ENCODE measurements around the gene FAM216B. TPM values are rescaled to one million over a fixed set of nuclear protein-coding genes. Genes with fewer than 3 reads are reported as not detected.

FAM216B gene
- total RNA-seq = not detected in 2 replicates

DNA sequence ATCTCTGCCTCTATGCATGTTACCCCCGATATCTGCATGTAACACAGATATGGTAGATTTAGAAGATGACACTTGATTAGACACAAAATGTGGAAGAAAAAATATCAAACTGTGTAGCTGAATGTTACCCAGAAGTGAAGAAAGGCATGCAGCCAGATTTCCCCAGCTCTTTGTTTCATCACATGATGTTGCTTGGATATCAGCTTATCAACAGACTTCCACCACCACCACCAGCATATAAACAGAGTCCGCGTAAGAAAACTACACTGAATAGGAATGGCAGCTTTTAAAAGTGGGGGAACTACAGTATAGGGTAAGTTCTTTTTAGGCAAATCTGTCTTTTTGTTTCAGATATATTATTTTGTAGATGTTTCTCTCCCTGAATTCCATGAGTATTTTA is at the start of gene FAM216B:
TSS of gene FAM216B (plus strand) at position 233 of the 400 bp plus-strand sequence. CDS start 2,484 bp downstream, outside the sequence.
- TF ChIP-seq, protein P1, sequence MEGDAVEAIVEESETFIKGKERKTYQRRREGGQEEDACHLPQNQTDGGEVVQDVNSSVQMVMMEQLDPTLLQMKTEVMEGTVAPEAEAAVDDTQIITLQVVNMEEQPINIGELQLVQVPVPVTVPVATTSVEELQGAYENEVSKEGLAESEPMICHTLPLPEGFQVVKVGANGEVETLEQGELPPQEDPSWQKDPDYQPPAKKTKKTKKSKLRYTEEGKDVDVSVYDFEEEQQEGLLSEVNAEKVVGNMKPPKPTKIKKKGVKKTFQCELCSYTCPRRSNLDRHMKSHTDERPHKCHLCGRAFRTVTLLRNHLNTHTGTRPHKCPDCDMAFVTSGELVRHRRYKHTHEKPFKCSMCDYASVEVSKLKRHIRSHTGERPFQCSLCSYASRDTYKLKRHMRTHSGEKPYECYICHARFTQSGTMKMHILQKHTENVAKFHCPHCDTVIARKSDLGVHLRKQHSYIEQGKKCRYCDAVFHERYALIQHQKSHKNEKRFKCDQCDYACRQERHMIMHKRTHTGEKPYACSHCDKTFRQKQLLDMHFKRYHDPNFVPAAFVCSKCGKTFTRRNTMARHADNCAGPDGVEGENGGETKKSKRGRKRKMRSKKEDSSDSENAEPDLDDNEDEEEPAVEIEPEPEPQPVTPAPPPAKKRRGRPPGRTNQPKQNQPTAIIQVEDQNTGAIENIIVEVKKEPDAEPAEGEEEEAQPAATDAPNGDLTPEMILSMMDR (conservative IDR thresholded peaks at IDR 0.05; ENCODE audit: low read depth, low read length) = no peak

DNA sequence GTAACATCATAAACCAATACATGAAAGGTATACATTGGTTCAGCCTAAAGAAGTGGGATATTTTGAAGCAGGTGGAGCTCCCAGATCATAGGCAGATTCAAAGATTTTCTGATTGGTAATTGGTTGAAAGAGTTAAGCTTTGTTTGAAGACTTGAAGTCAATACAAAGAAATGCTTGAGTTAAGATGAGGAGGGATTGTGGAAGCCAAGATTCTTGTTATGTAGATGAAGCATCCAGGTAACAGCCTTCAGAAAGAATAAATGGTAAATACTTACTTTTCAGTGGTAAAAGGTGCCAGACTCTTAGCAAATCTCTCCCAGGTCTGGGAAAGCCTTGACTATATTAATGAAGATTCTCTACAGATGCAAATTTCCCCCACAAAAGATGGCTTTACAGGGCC is 49.3 kb upstream of the FAM216B start:
- DNase-seq (ENCODE audit: low read depth) = no peak
- no peak overlapping the region for H3K4me3 ChIP-seq (ENCODE audit: low read depth, low read length)
- TF ChIP-seq, protein P1 (conservative IDR thresholded peaks at IDR 0.05; ENCODE audit: low read depth, low read length) = no peak

More for the DNA sequence above, at the start of gene FAM216B:
- H3K4me3 ChIP-seq (ENCODE audit: low read depth, low read length) = no peak within 1 kb of the TSS
- DNase-seq (ENCODE audit: low read depth) = no peak

DNA sequence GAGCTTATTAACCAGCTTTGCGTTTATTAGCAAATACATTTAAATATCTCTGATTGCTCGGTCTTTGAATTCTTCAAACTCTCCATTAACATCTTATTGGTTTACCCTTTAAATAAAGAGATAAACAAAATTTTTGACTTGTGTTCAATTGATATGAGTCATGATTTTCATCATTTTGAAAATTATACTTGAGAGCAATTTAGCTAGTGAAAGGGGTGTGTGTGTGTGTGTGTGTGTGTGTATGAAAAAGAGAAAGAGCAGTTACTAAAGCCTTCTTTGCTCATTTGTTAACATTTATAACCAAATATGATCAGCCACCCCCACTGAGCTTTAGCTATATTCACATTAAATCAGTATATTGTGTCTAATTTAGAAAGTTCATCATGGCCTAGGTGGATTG is 48.3 kb upstream of the FAM216B start:
- no peak overlapping the region for H3K4me3 ChIP-seq (ENCODE audit: low read depth, low read length)
- no peak for DNase-seq (ENCODE audit: low read depth)
- TF ChIP-seq, protein P1 (conservative IDR thresholded peaks at IDR 0.05; ENCODE audit: low read depth, low read length) = no peak

DNA sequence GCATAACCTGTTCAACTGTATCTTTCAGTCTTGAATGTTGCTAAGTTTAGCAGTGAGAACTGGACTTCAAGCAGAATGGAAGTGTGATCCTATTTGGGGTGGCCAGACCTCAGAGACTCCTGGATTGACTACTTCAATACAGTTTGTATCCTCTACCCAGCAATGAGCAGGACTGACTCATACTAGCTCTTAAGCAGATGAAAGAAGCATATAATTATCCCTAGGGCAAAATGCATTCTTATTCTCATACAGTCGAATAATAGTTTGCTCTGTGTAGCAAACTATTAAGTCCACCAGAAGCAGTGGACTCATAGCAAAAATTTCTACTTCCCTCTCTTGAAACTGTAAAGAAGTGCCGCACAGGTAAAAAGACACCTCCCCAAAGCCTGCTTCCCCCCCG is 46.4 kb upstream of the FAM216B start:
- DNase-seq (ENCODE audit: low read depth) = no peak
- H3K4me3 ChIP-seq (ENCODE audit: low read depth, low read length) = no peak overlapping the region
- TF ChIP-seq, protein P1 (conservative IDR thresholded peaks at IDR 0.05; ENCODE audit: low read depth, low read length) = no peak

DNA sequence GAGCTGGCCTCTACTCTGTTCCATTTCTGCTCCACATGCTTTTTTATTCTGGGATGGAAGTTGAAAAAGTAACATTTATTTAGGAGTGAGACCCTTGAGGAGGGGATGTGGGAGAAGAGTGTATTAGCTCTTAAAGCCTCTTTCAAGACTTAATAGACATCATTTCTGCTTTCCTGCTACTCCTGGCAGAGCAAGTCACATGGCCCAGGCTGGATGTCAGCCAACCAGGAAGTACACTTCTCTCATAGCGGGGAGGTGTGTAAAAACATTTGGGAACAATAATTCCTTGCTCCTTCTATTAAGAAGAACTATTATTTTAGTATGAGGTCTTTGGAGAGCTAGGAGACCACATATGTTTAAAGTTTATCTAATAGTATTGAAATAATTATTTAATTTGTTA is 40.6 kb upstream of the FAM216B start:
- H3K4me3 ChIP-seq (ENCODE audit: low read depth, low read length) = no peak overlapping the region
- DNase-seq (ENCODE audit: low read depth) = no peak
- TF ChIP-seq, protein P1 (conservative IDR thresholded peaks at IDR 0.05; ENCODE audit: low read depth, low read length) = no peak

DNA sequence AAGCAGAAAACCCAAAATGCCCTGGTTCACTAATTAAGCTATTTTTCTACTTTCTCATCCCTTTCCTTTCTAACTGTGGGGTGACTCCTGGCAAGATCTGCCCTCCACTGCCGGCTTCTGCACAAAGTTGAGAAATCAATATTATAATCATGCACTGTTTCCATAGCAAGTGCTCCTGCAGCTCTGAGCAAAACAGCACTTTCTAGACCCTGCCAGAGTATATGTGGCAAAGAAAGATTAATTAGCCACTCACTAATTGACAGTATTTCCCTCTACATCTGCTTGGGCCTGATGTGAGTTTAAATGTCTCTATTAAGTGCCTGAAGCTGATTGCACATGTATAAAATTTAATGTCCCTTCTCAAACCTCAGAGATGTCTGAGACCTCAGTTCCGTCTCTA is 39.5 kb upstream of the FAM216B start:
- DNase-seq (ENCODE audit: low read depth) = no peak
- no peak overlapping the region for H3K4me3 ChIP-seq (ENCODE audit: low read depth, low read length)
- TF ChIP-seq, protein P1 (conservative IDR thresholded peaks at IDR 0.05; ENCODE audit: low read depth, low read length) = no peak

DNA sequence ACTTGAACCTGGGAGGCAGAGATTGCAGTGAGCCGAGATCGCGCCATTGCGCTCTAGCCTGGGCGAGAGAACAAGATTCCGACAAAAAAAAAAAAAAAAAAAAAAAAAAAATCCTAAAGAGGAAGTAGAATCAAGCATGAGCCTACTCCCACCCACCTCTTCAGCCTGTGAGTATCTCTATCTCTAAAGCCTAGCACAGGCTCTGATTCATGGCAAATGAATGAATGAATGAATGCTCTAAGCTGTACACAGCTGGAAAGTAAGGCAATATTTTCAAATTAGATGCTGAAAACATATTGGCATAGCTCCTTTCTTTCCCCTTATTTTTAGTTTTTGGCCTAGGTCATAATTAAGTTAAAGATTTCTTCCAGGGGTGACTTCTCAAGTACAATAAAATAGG is 35.7 kb upstream of the FAM216B start:
- no peak overlapping the region for H3K4me3 ChIP-seq (ENCODE audit: low read depth, low read length)
- no peak for DNase-seq (ENCODE audit: low read depth)
- TF ChIP-seq, protein P1 (conservative IDR thresholded peaks at IDR 0.05; ENCODE audit: low read depth, low read length) = no peak

All from epithelial cell of proximal tubule (primary cell).